G401.6 (cell line): ENCODE results near the gene TNRC18.
A peak's percentile ranks its signal among the peaks of the same experiment; 100 is the strongest.

Experiments
- FAIRE-seq: peaks from 2 replicates; lab custom pipeline; 2012; peaks lifted over from hg19 to GRCh38; lab: Jason Lieb, UNC

TNRC18 gene

DNA sequence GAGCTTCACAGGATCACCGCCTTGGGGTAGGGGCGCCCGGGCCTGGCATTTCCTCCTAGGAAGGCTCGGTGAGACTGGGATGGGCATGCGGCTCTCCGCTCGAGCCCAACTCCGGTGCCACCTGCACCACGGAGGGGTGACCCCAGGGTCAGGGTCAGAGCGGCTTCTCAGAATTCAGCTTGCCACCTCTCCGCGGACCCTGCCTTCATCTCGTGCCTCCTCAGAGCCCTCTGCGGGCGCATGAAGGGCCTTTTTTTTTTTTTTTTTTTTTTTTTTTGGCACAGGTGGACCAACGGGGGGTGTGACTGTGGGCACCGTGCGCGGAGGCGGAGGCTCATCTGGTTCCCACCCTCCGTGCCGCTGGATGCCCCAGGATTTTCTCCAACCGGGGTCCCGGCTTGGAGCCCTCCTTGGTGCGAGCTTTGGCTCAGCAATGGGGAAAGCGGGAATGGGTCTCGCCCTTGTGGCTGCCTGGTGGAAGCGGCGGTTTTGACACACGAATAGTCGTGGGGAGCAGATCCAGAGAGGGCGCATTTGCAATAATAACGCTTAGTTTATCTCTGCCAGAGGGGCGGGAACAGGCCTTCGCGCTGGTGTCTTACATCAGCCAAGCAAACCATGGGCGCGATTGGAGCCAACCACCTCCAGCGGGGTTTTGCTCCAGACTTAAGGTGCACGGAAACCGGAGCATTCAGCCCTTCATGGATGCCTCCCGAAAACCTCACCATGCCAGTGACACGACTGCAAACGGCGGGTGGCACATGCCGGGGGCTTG lies 5.0 kb upstream of the TNRC18 start:
- FAIRE-seq = peak; percentile 70

- peak; percentile 96 for FAIRE-seq
Measured at GRCh38 chr7:5426226-5426475, 2.5 kb upstream of the TNRC18 start.

GRCh38 chr7:5425507-5426225 lies 2.0 kb upstream of the TNRC18 start:
- FAIRE-seq = no peak

DNA sequence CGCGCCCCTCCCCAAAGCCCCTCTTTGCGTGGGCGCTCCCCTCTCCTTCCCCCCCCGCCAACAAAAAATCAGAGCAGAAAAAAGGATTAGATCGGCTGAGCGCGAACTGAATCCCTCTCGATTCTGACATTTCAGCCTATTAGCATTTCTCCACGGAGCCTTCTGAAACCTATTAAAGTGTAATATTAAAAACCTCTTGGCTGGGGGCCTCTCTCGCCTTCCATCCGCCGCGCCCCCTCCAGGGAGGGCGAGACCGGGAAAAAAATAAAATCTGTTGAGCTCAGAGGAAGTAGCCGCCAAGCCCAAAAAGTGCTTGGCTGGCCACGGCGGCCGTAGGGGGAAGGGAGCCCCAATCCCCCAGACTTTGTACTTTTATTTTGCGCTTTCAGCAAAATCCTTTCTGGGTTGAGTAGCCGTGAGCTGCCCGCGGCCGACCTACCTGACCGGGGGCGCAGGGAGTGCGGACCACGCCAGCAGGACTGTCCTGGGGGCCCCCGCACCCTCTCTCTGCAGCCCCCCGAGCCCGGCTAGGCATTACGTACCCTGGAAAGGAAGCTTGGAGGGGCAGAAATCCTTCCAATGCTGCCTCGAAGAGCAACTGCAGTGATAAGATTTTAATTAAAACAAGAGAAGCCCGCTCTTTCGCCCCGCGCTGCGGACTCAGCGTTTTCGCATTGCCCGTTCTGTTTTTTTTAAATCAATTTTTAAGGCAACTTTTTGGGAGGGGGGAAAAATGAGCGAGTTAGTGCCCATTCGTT lies 1.3 kb upstream of the TNRC18 start:
- FAIRE-seq = peak; percentile 60

GRCh38 chr7:5423976-5424748 lies 528 bp upstream of the TNRC18 start:
- peak; percentile 90 for FAIRE-seq

DNA sequence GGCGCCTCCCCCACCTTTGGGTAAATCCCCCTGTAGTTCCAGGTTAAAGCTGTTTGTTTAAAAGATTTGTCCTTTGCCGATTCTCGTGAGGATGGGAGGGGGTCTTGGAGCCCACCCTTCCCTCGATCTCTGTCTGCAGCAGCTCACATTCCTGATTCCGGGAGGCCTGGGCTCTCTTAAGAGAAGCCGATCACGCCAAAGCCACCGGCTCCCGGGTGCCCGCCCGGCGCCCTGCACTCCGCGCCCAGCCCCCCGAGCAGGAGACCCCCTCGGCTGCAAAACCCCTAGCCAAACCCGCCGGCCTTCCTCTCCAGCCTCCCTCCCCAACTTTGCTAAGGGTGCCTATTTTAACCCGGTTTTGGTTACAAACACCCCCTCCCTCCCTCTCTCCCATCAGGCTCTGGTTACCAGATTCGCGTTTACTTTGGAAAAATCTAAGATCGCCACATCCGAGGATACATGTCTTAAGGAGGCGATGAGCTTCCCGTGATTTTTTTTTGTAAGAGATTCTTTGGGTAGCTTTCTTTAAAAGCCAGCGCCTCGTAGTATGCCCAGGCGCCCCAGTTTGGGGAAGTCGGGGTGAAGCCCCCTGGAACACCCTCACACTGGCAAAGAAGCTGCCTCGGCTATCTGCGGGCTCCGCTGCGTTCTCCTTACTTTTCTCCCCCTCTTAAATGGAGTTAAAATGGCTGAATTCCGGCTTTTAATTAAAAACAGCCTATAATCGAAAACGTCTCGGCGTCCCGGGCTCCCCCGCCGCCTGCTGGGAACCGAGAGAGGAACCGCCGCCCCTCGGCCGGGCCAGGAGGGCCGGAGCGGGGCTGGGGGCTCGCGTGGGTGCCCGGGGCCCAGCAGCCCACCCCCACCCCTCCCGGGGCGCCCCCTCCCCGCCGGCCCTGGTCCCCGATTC lies 983 bp downstream of the TNRC18 start:
- FAIRE-seq = no peak

DNA sequence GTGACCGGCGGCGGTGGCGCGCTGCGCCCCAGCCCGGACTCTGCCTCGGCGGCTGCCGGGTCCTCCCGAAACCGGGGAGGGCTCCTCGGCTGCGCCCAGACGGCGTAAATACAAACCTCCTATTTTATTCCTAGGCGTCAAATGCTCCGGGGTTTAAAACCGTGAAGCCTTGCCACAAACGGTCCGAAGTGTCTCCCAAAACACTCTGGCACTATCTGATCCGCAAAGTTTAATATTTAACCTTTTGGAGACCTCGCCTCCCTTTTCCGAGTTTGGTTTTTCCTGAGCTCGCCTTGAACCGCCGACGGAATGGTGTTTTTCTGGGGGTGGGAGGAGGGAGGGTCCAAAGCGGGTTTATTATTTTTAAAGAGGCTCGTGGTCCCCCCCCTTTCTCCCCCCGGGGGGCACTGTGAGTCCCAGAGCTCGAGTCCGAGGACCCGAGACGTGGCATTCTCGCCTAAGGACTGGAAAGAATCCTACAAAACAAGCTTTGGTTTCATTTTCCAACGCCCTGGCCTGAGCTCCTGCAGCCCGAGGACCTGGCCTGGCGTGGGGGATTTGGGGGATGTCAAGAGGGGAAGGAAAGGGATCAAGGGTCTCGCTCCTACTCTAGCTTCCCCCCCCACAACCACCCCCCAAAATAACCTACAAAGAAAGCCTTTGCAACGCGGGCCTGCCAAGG lies 1.8 kb downstream of the TNRC18 start:
- FAIRE-seq = peak; percentile 91

- no peak for FAIRE-seq
Measured at GRCh38 chr7:5420881-5421713, 2.5 kb downstream of the TNRC18 start.

GRCh38 chr7:5420067-5420880 lies 3.4 kb downstream of the TNRC18 start:
- FAIRE-seq = no peak

DNA sequence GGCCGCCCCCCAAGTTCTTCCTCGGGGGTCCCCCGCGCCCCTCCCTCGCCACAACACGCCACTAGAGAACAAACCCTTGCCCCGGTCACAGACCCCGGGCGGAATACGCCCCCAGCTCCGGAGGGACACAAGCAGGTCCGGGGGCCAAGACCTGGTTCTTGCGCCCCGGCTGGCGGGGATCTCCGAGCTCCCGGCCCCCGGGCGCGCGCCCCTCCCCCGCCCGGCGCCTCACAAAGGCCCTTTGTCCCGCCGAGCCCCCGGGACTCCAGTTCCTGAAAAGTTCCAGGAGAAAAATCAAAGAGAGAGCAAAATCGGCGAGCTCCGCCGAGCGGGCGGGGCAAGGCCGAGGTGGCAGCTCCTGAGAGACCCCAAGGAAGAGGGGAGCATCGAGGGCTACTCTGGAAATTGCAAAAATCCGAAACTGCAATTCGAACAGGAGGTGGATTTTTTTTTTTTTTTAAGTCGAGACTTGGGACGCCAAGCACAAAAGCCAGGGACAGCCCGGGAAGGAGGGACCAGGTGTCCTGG lies 4.0 kb downstream of the TNRC18 start:
- no peak for FAIRE-seq

- FAIRE-seq = no peak
Measured at GRCh38 chr7:5418285-5418582, 5.4 kb downstream of the TNRC18 start.

DNA sequence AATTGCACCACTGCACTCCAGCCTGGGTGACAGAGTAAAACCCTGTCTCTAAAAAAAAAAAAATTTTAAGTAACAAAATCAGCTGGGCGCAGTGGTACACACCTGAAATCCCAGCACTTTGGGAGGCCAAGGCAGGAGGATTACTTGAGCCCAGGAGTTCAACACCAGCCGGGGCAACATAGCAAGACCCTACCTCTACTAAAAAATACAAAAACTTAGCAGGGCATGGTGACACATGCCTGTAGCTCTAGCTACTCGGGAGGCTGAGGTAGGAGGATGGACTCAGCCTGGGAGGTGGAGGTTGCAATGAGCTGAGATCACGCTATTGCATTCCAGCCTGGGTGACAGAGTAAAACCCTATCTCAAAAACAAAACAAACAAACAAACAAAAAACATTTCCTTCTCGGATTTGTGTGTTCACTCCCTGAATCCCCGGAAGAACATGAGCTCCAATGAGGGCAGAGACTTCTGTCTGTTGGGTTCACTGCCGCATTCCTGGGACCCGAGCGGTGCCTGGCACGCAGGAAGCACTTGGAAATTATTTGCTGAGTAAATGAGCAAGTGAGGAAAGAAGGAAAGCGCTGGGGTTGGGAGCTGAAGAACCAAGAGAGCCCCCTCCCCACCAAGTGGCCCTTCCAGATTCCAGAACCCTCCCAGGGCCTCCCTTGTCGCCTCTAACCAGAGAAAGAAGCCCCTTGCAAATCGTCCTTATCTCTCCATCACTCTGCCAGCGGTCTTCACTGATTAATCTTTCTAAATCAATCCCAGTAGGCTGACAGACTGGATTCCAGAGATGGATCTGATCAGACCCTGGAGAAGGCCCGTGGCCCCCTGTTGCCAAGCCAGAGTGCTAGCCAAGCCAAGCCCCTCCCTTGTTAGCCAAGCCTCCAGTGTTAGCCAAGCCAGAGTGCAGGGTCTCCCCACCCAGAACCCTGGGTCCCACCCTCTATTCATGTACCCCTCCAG lies 6.2 kb downstream of the TNRC18 start:
- FAIRE-seq = no peak

DNA sequence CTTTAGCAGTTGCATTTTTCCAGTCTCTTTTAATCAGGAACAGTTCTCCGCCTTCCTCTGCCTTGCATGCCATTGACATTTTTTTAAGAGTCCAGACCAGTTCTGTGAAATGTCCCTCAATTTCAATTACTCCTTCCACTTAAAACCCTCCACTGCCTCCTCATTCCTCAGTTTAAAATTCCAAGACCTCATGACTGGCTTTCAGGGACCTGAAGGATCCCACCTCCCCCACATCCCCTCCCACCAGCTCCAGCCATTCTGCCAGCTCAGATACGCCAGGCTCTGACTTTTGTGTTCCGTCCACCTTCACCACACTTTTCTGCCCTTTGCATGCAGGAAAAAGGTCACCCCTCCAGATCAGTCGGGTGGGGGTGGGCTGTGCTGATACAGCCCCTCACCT lies 8.7 kb downstream of the TNRC18 start:
- FAIRE-seq = peak; percentile 76

DNA sequence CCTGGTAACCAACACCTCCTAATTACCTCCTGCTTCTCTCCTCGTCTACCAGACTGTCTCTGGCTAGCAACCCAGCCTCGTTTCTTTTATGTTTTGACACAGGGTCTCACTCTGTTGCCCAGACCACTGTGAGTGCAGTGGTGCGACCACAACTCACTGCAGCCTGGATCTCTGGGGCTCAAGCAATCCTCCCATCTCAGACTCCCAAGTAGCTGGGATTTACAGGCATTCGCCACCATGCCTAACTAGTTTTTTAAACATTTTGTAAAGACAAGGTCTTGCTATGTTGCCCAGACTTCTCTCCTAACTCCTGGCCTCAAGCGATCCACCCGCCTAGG lies 10.2 kb downstream of the TNRC18 start:
- FAIRE-seq = no peak

GRCh38 chr7:5408777-5409176 lies 14.9 kb downstream of the TNRC18 start:
- no peak for FAIRE-seq

- FAIRE-seq = no peak
Measured at GRCh38 chr7:5406957-5407945, 16.4 kb downstream of the TNRC18 start.

DNA sequence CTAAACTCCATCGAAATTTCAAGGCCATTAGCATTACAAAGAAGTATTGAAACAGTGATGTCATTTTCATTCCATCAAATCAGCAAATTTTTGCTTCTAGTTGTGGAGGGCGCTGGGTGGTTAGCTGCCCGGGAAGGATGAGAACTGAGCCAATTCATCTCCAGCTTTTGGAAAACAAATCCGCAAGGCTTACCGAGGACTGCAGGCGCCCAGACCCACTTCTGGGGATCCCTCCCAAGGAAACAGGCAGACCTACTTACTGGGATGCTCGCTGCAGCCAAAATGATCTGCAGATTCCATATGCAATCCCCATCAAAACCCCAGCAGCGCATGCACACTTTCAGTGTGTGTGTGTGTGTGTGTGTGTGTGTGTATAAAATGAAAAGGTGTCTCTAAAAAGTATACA lies 19.2 kb downstream of the TNRC18 start:
- FAIRE-seq = no peak
